ENCODE data around the gene AXL.
A peak's percentile ranks its signal among the peaks of the same experiment; 100 is the strongest.

DNA sequence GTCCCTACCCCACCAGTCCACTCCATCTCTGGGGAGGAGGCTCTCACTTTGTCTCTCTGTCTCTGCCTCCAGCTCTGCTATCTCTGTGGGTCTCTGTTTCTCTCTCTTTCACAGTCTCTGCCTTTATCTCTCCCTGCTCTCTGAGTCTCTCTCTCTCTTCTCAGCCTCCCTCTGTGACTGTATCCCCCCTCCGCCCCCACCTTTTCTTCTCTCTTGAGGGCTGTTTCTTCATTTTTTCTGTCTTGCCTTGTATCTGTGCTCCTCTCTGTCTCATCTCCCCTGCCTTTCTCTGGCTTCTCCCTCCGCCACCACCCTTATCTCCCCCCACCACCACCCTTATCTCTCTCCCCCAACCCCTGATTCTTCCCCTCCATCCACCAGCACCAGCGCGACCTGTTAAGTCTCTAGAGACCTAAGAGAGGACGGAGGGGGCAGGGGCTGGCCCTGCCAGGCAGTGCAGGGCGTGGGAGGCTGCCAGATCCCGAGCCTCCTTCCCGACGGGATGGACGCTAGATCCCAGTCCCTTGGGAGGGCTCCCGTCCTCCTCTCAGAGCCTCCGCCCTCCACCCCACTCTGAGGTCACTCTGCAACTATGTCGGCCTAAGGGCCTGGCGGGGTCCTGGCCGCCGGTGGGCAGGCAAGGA is 1.0 kb downstream of the AXL start:
- TF ChIP-seq, protein P1, sequence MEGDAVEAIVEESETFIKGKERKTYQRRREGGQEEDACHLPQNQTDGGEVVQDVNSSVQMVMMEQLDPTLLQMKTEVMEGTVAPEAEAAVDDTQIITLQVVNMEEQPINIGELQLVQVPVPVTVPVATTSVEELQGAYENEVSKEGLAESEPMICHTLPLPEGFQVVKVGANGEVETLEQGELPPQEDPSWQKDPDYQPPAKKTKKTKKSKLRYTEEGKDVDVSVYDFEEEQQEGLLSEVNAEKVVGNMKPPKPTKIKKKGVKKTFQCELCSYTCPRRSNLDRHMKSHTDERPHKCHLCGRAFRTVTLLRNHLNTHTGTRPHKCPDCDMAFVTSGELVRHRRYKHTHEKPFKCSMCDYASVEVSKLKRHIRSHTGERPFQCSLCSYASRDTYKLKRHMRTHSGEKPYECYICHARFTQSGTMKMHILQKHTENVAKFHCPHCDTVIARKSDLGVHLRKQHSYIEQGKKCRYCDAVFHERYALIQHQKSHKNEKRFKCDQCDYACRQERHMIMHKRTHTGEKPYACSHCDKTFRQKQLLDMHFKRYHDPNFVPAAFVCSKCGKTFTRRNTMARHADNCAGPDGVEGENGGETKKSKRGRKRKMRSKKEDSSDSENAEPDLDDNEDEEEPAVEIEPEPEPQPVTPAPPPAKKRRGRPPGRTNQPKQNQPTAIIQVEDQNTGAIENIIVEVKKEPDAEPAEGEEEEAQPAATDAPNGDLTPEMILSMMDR (IDR thresholded peaks at IDR 0.05): no peak
- TF ChIP-seq POLR2AphosphoS5 (IDR thresholded peaks at IDR 0.05) (peak; percentile 23 to 36 (median 31)), POLR2A (IDR thresholded peaks at IDR 0.05) (peak; percentile 38)

All from transverse colon (tissue), 4 donors.